GM18498 (cell line): ENCODE results near the gene MITF.

ENCODE experiments used
- ATAC-seq: cut with Tn5 transposase; IDR thresholded peaks from one replicate; pipeline ENCODE4 v1.9.1; 2021; ENCODE audit warnings: mild to moderate bottlenecking, moderate library complexity; ENCODE audit not compliant: unreplicated experiment

Gene MITF

DNA sequence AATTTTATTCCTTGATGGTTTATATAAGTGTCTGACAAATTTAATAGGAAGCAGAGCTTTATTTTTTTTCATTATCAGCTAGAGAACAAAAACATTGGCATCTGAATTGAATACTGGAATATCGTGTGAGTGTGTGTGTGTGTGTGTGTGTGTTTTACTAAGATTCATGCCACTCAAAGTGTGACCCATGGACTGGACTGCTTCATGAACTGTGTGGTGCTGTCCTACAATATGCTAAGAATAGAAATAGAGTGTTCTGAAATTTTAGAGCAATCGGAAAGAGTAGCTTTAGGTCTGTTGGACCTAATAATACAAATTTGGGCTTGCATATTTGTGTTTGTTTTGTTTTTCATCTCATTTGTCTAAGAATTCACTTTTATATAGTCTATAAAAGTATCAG is 89.6 kb downstream of the MITF start:
- no peak for ATAC-seq

DNA sequence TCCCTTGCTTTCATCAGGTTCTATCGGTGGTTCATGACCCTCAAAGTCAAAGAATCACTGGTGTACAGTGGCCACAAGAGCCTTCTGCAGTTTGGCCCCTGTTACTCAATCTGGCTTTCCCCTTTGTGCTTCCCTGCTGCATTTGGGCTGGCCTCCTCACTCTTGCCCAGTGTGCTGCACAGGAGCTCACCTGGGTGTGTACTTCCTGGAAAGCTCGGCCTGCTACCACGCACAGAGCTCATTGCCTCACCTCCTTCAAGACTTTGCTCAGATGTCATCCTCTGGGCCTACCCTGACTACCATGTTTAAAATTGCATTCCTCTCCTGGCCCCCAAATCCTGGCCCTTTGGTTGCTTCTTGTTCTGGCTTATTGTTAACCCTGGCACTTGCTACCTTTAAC is 90.9 kb downstream of the MITF start:
- ATAC-seq: no peak

DNA sequence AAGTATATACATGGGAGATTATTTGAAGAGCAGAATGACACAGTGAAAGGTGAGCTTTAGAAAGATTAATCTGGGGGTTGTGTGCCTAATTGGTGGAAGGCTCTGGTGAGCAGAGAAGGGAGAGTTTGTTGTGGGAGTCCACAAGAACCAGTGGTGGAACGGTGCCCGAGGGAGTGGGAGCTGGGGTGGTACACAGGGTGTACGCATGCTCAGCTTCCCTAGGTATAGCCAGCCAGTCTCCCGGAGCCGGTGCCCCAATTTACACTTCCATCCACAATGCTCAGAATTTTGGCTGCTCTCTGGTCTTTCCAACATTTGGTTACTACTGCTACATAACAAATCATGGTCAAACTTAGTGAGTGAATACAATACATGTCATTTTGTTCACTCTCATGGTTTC is 92.5 kb downstream of the MITF start:
- ATAC-seq: no peak

DNA sequence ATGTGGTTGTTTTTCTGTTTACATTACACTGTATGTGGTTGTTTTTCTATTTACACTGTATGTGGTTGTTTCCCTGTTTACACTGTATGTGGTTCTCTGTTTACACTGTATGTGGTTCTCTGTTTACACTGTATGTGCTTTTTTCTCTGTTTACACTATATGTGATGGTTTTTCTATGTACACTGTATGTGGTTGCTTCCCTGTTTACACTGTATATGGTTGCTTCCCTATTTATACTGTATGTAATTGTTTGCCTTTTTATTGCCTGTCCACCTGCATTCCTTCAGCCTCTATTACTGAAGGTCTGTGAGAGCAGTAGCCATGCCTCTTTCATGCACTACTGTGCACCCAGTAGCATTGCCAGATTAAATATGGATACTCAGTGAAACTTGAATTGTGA is 94.3 kb downstream of the MITF start:
- ATAC-seq: no peak

DNA sequence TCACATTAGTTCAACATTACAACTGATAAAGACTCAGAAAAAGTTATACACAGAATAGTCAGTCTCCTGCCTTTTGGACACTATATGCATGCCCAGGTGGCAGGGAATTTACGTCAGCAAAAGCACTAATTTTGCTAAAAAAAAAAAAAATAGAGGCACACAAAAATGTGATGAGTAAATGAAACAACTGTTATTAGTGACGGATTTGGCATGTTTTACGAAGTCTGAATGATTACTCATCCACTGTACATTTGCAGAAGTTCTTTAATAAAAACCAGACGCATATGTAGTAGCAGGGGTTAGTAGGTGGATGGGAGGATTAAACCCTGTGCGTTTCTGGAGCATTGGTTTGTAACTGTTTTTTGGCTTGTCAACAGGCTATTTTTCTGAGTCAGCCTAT is 99.0 kb downstream of the MITF start:
- no peak for ATAC-seq

DNA sequence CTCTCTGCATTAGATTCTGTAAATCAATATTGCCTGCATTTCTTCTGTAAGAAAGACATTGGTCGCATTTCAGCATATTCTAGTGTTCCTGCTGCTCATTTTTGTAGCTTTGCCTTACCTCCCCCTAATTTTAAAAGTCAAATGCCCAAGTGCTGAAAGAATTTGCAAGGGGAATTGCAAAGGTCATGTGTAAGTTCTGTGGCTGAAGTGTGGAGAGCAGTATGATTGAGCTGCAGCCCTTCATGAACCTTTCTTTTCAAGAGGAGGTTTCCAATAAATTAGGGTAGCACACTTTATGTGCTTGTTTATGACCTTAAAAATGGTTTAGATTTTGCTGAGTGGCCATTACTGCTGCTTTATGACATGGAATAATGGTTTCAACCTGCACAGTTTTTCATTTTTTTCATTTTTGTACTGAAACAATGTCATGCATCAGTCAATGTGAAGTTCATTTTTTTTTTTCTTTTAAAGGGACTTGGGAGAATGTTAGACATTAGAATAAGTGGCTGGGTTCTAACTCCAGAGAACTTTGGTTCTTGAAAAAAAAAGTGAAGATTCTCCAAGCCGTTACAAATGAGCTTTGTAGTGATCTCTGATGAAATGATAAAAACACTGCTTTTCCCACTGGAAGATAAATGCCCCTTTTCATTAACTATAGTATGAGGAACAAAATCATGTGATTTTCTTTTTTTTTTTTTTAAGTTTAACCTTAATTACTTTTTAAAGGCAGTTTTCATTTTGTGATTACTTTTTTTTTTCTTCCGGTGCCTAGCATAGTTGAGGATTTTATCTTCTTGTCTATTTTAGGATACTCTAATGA is 99.6 kb downstream of the MITF start:
- no peak for ATAC-seq

DNA sequence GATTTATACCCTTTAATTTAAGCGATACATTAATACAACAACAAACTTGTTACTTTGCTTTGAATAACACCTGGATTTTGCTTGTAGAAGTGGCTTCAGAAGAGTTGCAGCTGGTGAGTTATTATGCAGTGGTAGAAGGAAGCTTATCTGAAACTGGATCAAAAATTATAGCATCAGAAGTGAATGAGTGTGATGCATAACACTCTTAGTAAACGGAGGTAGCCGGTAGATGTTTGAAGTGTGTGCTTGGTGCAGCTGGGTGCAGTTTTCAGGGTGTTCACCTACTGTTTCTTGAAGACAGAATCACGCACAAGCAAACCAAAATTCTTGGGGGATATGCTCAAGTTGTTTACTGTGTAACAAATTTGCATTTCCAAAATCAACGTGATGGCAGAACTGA is 103.1 kb downstream of the MITF start:
- ATAC-seq: no peak

DNA sequence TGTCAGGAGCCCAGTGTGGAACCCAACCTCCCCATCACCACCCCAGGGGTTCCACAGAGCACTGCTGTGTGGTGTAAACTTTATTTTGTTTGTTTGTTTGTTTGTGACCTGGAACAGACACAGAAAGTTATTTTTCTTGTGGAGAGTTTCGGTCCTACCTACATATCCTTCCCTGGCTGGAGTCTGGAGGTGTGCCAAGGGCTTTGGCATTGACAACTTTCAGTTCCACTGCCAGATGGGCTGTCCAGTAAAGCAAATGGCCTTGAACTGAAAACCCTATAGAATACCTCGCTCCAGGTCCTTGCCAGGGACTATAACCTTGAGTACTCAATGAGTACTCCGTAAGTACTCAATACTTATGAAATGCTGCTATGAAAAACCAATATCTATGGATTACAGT is 103.5 kb downstream of the MITF start:
- ATAC-seq: no peak

DNA sequence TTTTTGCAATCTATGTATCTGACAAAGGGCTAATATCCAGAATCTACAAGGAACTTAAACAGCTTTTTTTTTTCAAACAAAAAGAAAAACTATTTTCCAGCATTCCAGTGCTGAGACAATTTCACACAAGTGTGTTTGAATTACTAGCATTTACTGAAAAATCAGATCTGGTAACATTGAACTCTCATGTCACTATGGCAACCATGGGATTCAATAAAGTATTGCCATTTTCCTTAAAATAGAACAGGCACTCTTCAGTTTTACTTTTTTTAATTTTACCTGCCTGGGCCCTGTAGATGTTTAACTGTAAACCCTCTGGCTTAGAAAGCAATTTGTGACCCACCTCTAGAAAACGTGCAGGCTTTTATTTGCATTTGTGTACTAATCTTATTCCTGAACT is 105.4 kb downstream of the MITF start:
- ATAC-seq: no peak

DNA sequence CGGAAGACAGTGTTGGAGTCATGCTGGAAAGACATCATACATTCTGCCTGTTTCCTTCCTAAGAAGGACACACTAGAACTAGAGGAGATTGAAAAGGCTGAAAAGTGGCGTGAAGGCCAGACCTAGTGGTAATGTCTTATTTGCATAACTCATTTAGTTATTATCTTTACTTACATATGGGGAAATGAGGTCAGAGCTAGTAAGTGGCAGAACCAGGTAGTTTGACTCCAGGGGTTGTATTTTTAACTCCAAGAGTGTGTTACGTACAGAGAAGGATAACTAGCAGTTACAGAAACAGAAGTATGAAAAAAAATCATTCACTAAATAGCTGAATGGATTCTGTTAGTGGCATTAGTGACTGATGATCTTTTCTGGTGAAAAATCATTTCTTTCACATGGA is 108.0 kb downstream of the MITF start:
- ATAC-seq: no peak

DNA sequence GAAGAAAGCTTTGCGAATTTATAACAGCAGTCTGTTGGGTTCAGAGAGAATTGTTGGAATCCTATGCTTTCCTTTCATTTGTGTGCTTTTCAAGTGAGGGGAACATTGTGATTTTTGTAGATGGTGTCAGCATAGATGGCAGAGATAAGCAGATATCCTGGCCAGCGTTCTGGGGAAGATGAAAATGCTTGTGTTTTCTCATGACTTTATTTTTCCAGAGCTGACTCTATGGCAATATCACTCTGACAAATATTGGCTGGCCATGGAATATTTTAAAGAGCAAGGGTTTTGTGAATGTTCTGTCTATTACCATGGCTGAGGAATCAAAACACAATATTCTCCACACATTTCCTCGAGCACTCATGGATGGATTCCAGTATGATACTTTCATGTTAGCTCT is 108.8 kb downstream of the MITF start:
- ATAC-seq: no peak

DNA sequence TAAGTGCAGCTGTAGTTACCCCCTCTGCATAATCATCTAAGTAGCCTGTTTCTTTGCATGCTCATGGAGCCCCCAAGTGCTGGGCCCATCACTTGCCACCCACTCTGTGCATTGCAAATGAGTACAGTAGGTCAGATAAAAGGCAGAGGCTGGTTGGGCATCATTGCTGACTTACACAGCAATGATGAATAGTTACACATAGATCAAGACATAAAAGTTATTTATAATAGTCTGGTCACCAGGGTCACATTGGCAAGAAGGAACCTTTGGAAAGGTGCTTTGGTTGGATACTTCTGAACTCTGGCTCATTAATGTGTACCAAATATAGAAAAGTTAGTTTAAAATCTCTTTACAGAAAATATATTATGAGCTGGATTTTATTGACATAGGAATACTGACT is 111.6 kb downstream of the MITF start:
- no peak for ATAC-seq

DNA sequence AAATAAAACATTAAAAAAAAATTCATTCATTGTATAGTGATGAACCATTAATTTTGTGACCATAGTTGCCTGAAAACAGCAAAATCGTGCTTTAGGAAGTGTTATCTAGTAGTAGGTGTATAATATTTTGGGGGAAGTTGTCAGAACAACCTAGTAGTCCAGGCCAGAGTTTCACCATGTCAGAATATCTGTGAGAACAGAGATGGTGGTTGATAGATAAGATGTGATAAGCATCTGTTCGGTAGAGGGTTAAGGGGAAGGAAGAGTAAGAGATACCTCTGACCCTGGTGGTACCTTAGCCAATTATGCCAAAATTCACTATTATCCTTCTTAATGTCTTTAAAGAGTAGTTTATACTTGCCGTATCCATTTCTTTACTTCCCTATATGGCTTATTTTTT is 113.8 kb downstream of the MITF start:
- no peak for ATAC-seq

DNA sequence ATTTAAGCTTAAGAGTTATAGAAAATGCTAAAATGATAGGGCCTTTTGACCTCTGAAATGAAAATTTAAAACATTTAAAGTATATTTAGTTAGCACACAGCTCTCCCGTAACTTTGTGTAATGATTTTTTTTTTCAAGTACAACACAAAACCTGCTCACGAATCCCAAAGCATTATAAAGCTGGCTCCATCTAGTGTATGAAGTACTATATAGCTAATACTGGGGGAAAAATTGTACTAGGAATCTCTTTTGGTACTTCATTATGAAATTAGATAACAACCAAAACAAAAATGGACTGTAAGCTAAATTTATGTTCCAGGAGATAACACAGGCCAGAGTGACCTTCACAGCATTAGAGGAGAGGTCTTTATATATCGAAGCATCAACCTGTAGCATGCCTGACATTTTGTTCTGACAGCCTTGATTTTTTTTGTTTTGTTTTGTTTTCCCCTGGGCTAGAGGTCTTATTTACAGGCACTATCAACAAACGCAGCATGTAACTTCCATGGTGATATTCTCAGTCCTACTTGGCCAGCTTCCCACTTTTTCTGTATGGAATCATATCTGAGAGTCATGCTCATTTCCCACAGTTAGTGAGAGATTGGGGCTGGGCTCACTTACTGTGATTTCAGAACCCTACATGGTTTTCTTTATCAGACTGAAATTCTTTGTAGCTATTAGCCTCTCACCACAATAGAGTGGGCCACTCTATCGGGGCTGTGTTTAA is 116.3 kb downstream of the MITF start:
- ATAC-seq: no peak

DNA sequence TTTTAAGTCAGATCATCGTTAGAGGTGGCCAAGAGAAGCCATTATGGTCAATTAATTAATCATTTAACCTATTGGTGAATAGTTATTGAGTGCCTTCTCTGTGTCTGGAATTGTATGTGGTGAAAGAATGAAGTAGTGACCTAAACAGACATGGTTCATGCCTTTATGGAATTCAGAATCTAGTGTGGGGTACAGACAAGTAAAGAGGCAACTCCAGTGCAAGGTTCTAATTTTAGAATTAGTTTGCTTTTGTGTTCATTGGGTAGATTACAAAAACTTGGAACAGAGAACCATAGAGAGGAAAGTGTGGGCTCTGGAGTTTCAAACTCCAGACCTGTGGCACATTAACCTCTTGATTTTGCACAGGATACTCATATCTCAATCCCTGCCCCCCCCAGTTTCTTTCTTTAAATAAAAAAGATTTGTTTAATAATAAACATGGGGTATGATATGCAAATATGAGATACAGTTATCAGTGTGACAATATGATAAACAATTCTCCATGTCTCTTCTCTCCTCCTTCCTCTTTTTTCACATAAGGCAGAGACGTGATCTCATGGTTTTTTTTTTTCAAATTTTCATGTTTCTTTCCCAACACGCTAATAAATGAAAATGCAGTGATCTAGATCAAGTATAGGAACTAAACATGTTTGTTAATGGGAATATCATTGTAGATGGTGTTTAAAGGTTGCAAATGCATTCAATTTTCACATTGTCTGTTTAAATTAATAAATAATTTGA is 117.9 kb downstream of the MITF start:
- no peak for ATAC-seq

DNA sequence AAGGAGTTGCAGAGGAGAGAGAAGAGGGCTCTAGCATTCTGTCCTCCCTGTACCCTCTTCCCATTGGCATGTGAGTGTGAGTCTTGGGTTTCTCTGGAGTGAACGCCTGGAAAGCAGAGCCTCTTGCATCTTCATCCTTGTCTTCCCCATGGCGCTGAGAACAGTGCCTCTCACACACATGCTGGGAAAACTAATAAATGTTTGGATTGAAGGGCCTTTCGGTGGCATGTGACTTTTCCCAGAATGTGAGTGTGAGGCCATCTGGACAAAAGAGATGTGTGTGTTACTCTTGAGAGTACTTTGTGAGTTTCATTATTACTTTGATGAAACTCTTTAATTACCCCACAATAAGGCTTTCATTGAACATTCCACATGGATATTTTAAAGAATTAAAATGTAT is 122.3 kb downstream of the MITF start:
- ATAC-seq: no peak

DNA sequence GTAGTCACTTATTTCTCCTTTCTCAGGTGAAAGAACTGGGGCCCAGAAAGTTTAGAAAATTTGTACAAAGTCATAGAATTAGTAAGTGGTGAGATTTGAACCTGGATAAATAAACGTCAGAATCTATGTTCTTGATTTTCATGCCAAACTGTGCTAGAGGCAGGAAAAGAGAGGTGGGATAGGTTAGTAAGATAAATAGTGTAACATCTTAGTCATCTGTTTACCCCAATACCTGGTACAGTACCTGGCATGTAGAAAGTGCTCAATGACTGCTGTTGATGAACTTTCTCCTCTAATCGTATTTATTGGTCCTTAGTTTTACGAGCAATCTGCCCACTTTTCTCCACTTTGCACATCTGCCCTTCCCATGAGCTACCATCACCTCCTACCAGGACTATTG is 124.9 kb downstream of the MITF start:
- no peak for ATAC-seq

DNA sequence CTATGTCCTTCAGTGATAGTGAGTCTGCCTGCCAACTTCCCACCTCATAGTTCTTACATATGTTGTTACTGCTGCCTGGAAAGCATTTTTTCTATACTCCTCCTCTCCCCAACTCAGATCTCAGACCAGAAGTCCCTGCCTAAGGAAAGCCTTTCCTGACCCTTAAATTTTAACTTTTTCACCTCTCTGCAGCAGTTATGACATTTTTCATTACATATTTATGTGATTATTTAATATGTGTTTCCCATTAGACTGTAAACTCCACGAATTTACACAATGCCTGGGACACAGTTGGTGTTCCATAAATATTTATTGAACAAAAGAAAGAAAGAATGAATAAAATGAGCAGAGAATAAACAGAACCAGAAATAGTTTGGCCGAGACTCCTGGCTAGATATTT is 125.5 kb downstream of the MITF start:
- ATAC-seq: no peak

DNA sequence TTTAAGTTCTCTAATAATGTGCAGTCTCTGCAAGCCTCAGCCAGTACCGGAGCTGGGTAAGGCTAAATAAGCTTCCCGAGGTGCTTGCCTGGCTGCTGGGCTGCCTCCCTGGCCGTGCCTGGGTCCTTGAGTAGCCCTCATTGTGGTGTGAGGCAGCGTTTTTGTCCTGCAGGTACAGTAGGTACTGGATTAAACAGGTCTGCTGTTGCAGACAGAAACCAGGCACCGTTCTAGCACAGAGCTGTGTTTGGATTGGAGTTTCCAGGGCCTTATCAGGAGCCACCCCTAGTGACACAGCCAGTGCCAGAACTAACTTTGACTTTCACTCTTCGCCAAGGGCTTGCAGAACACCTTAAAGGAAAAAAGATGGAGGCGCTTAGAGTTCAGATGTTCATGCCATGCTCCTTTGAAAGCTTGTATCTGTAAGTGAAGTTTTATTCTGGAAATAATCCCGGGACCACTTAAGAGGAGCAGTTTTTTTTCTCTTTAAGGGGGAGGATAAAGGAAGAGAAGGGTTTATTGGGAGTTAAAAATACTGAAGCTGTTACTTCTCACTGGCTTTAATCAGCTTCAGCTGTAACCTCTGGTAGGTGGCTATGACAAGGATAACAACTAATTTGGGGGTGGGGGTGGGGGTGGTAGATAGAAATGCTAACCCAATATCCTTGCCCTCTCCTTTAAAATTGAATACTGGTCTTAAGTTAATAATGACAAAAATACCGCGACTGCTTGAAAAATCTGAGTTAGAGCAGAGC is 126.8 kb downstream of the MITF start:
- no peak for ATAC-seq

DNA sequence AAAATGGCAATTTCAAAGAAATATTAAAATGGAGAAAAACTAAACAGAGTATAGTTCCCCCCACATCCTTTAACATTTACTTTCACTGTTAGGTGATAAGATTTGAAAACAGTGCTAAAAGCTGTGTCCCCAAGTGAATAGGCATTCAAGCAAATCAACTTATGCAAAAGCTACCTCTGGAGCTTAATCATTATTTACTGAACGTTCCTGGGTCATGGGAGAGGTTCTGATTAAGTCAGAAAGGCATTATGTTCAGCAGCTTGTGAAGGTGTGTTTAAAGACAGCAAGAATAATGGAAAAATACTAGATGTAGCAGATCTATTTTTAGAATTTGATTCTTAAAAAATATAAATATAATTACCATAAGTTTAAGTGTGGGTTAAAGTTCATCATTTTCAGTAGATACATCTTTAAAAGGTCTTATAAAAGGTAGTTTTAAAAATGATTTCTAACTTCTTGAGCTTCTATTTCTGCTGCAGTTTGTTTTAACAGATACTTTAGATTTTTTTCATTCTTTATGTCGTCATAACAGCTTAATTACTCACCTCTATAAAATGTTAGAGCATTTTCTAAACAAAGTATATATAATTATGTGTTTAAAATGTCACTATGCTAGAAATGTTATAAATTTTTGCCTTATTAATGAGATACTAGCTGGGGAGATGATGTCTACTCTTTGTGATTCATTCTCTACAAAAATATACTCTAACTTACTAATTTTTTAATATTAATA is 127.9 kb downstream of the MITF start:
- ATAC-seq: no peak
